Astrocyte of the cerebellum (primary cell): Measurements from ENCODE around the gene CGNL1.

Source experiments
- DNase-seq: peaks from one replicate; pipeline ENCODE4 v3.0.0-alpha.2; 2011; ENCODE audit warnings: low read depth
- H3K4me3 ChIP-seq: 2 replicates; pipeline ENCODE4 v1.5.1; 2011; ENCODE audit warnings: mild to moderate bottlenecking, low read depth, low read length, moderate library complexity
- CTCF ChIP-seq: IDR thresholded peaks from 2 replicates; pipeline ENCODE4 v1.5.1; 2012; ENCODE audit warnings: low read length, low read depth, moderate library complexity, mild to moderate bottlenecking; ENCODE audit errors: missing control alignments
- in situ Hi-C: cut with HindIII; loops from 2 replicates; pipeline ENCODE4 v1.10.0; 2017; ENCODE audit warnings: low sequenced_read_pairs

Gene CGNL1

GRCh38 chr15:57387564-57388076 is 11.3 kb downstream of the CGNL1 start:
- DNase-seq: no peak
- in situ Hi-C loops: no loop called here
- no peak for TF ChIP-seq CTCF
- H3K4me3 ChIP-seq: no peak overlapping the region

- no peak for TF ChIP-seq CTCF
- no peak for DNase-seq
- in situ Hi-C loops: no loop called here
- no peak overlapping the region for H3K4me3 ChIP-seq
These were observed 12.2 kb downstream of the CGNL1 start for GRCh38 chr15:57388464-57388863.

GRCh38 chr15:57389991-57390390 is 13.7 kb downstream of the CGNL1 start:
- H3K4me3 ChIP-seq: no peak overlapping the region
- DNase-seq: no peak
- in situ Hi-C loops: no loop called here
- no peak for TF ChIP-seq CTCF

GRCh38 chr15:57390583-57390982 is 14.3 kb downstream of the CGNL1 start:
- TF ChIP-seq CTCF: no peak
- DNase-seq: no peak
- in situ Hi-C loops: no loop called here
- H3K4me3 ChIP-seq: no peak overlapping the region

- no peak overlapping the region for H3K4me3 ChIP-seq
- TF ChIP-seq CTCF: no peak
- no peak for DNase-seq
- in situ Hi-C loops: no loop called here
These were observed 15.2 kb downstream of the CGNL1 start for GRCh38 chr15:57391537-57391936.

- H3K4me3 ChIP-seq: no peak overlapping the region
- DNase-seq: no peak
- no peak for TF ChIP-seq CTCF
- in situ Hi-C loops: no loop called here
These were observed 16.8 kb downstream of the CGNL1 start for GRCh38 chr15:57393061-57393460.

GRCh38 chr15:57395292-57395691 is 19.0 kb downstream of the CGNL1 start:
- DNase-seq: peak; percentile 73
- in situ Hi-C loops: no loop called here
- TF ChIP-seq CTCF: no peak
- H3K4me3 ChIP-seq: no peak overlapping the region
